Brain microvascular endothelial cell (primary cell): Measurements from ENCODE around the gene SERINC4.
"Not testable (repeated sequence)": the region's sequence is repeated elsewhere in the genome, so short reads cannot be mapped to it uniquely, and the experiment has no call there.

Source experiments
- DNase-seq: peaks from one replicate; pipeline ENCODE4 v3.0.0-alpha.2; 2020
- H3K27ac ChIP-seq: fragments of 250-450 bp; sonication (Bioruptor Pico); 2 replicates; pipeline ENCODE4 v1.5.1; 2020; ENCODE audit warnings: mild to moderate bottlenecking, moderate library complexity
- H3K27me3 ChIP-seq: fragments of 250-450 bp; sonication (Bioruptor Pico); replicated peaks from 2 replicates; pipeline ENCODE4 v1.5.1; 2020; ENCODE audit warnings: mild to moderate bottlenecking
- H3K36me3 ChIP-seq: fragments of 250-450 bp; sonication (Bioruptor Pico); replicated peaks from 2 replicates; pipeline ENCODE4 v1.5.1; 2020; ENCODE audit warnings: mild to moderate bottlenecking
- H3K4me3 ChIP-seq: 2 replicates; pipeline ENCODE4 v1.5.1; 2011; ENCODE audit warnings: low read depth, mild to moderate bottlenecking, control low read depth, low read length, moderate library complexity
- in situ Hi-C: cut with HindIII; loops from 2 replicates; pipeline ENCODE4 v1.10.0; 2017; ENCODE audit warnings: low sequenced_read_pairs, low pct_ligation_motif_present
- TF ChIP-seq, protein P1 (sequence below): IDR thresholded peaks from 2 replicates; pipeline ENCODE4 v1.5.1; 2011; ENCODE audit warnings: low read depth, mild to moderate bottlenecking, moderate library complexity, low read length, control low read depth, inconsistent platforms; ENCODE audit errors: missing control alignments

SERINC4 gene

DNA sequence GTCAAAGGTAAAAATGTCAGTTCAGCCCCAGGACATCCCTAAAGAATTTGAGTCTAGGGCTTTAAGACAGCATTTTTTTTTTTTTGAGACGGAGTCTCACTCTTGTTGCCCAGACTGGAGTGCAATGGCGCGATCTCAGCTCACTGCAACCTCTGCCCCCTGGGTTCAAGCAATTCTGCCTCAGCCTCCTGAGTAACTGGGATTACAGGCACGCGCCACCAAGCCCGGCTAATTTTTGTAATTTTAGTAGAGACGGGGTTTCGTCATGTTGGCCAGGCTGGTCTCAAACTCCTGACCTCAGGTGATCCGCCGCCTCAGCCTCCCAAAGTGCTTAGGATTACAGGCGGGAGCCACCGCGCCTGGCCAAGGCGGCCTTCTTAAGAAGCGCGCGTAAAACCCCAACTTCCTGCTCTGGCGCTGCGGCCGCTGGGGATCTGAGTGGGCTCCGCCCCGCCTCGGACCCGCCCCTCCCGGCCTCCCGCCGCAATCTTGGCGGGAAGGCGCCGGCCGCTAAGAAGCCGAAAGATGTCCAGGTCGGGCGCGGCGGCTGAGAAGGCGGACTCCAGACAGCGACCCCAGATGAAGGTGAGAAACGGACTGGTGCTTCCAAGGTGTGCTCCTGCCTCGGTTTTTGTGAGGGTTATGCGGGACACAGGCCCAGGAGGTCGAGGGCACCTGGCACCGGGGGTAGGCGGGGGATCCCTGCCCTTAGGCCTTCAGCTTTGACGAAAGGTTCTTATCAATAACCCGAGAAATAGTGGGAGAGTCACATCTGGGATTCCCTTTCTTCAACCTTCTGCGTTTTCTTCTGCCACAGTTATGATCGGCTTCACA lies 26.7 kb upstream of the SERINC4 start, which contains the start of gene WDR76:
TSS of gene WDR76 (plus strand) at position 495 of the 834 bp plus-strand sequence. CDS start at position 526, 31 bp downstream.
- Histone ChIP-seq H3K36me3 (no peaks in the 10 kb centered on the region), H3K27ac (no peak within 1 kb of the TSS), H3K4me3 (peak within 1 kb of the TSS; percentile 76), H3K27me3 (no peaks in the 10 kb centered on the region)
- peak; percentile 53 for DNase-seq
- TF ChIP-seq, protein P1, sequence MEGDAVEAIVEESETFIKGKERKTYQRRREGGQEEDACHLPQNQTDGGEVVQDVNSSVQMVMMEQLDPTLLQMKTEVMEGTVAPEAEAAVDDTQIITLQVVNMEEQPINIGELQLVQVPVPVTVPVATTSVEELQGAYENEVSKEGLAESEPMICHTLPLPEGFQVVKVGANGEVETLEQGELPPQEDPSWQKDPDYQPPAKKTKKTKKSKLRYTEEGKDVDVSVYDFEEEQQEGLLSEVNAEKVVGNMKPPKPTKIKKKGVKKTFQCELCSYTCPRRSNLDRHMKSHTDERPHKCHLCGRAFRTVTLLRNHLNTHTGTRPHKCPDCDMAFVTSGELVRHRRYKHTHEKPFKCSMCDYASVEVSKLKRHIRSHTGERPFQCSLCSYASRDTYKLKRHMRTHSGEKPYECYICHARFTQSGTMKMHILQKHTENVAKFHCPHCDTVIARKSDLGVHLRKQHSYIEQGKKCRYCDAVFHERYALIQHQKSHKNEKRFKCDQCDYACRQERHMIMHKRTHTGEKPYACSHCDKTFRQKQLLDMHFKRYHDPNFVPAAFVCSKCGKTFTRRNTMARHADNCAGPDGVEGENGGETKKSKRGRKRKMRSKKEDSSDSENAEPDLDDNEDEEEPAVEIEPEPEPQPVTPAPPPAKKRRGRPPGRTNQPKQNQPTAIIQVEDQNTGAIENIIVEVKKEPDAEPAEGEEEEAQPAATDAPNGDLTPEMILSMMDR, result no peak
- in situ Hi-C loops, result no loop called here

DNA sequence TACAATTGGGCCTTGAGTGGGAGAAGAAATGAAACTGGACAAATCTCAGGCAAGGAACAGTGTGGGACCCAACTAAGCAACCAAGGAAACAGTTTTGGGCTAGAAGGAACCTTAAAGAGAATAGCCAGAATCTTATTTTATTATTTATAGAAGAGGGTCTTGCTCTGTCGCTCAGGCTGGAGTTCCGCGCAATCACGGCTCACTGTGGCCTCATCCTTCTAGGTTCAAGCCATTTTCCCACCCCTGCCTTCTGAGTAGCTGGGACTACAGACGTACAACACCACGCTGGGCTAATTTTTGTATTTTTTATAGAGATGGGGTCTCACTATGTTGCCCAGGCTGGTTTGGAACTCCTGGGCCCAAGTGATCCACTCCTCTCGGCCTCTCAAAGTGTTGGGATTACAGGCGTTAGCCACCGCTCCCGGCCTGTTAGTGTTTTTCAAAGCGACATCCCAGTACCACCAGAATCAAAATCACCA lies 26.0 kb upstream of the SERINC4 start:
- TF ChIP-seq, protein P1, result no peak
- H3K4me3 ChIP-seq, result peak overlapping the region; percentile 76
- no peak overlapping the region for H3K27ac ChIP-seq
- no peaks in the 10 kb centered on the region for H3K36me3 ChIP-seq
- DNase-seq, result no peak
- no peaks in the 10 kb centered on the region for H3K27me3 ChIP-seq
- in situ Hi-C loops, result no loop called here

DNA sequence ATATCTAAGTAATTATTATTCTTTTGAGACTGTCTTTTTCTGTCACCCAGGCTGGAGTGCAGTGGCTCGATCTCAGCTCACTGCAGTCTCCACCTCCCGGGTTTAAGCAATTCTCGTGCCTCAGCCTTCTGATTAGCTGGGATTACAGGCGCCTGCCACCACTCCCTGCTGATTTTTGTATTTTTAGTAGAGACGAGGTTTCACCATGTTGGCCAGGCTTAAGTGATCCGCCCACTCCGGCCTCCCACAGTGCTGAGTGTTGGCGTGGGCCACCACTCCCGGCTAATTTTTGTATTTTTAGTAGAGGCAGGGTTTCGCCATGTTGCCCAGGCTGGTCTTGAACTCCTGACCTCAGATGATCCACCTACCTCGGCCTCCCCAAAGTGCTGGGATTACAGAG lies 25.3 kb upstream of the SERINC4 start:
- H3K27ac ChIP-seq, H3K4me3 ChIP-seq, H3K36me3 ChIP-seq, H3K27me3 ChIP-seq, DNase-seq, in situ Hi-C loops: not testable (repeated sequence)

DNA sequence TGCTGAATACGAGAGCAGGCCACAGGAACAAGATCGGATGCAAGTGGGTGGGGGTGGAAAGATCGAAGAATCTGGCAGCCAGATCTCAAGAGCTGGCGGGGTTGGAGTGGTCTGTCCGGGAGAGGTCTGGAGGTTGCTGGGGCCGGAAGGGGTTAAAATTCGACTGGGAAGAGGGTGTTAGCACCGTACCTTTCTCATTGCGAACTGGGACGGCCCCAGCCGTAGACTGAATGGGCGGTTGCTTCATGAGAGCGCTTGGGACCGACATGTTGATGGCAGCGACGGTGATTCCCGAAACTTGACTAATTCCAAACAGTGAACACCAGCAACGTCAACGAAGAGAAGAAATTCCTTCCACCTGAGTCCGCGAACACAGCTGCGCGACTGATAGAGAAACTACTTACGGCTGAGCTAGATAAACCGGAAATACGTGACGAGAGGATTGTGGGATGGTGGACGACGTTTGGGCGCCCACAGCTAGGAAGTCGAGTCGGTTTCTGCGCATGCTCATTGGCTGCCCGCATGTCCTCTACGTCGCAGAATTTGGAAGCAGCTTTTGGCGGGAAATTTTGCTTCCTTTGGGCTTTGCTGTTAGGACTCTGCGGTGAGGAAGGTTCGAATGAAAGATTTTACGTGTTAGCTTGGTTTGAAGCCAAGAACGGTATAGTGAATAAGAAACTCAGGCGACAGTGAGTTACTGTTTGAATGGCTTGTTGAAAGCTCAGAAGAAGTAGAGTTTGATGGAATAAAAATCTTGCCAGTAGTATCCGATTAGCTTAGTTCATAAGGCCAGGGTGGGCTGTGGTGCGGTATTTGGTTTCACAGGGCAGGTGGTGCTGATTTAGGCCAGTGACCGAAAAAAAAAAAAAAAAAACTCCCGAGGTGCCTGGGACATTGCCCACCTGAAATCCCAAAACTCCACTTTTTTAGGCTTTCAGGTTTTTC lies 24.6 kb upstream of the SERINC4 start, which contains the start of gene MFAP1:
TSS of gene MFAP1 (minus strand) at position 389 of the 945 bp plus-strand sequence. CDS start at position 268, 121 bp downstream.
- TF ChIP-seq, protein P1, result no peak
- H3K27me3 ChIP-seq, result no peaks in the 10 kb centered on the region
- DNase-seq, result peak; percentile 96
- in situ Hi-C loops, result no loop called here
- peak within 1 kb of the TSS; percentile 87 for H3K4me3 ChIP-seq
- H3K36me3 ChIP-seq, result peaks cover 3% of the 10 kb centered on the region
- peak within 1 kb of the TSS; percentile 91 for H3K27ac ChIP-seq

DNA sequence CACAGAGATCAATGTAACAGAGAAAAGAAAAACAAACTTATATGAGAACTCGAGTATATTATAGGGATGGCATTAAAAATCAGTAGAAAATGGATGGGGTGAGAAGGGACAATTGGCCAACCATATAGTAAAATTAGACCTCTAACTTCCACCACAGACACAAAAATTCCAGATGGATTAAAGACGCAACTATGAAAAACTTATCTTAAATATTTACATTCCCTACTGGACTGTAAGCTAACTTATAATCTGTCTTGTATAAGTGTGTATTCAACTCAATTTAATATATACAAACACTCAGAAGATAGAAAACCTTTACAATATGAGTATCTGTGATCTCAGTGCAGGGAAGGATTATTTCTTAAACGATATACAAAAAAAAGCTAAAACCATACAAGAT lies 21.5 kb upstream of the SERINC4 start:
- peaks cover 9% of the 10 kb centered on the region for H3K36me3 ChIP-seq
- H3K4me3 ChIP-seq, result no peak overlapping the region
- no peak overlapping the region for H3K27ac ChIP-seq
- in situ Hi-C loops, result no loop called here
- TF ChIP-seq, protein P1, result no peak
- H3K27me3 ChIP-seq, result no peaks in the 10 kb centered on the region
- no peak for DNase-seq

DNA sequence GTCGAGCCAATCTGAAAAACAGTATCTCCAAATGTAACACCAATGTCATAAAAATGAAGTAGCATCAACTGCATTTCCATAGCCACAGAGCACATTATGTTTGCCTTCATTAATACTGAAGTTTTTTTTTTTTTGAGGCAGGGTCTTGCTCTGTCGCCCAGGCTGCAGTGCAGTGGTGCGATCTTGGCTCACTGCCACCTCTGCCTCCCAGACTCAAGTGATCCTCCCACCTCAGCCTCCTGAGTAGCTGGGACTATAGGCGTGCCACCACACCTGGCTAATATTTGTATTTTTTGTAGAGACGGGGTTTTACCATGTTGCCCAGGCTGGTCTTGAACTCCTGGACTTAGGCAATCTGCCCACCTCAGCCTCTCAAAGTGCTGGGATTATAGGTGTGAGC lies 15.0 kb upstream of the SERINC4 start:
- H3K27me3 ChIP-seq, H3K4me3 ChIP-seq, in situ Hi-C loops, DNase-seq, H3K27ac ChIP-seq: not testable (repeated sequence)
- peaks cover 56% of the 10 kb centered on the region for H3K36me3 ChIP-seq
